Astrocyte (in vitro differentiated cells and primary cell): ENCODE measurements around the gene EPHB1. TPM values are rescaled to one million over a fixed set of nuclear protein-coding genes. Genes with fewer than 3 reads are reported as not detected.

Source experiments
- DNase-seq: peaks from one replicate; pipeline ENCODE4 v3.0.0-alpha.2; 2010; ENCODE audit warnings: low read depth
- FAIRE-seq: peaks from 2 replicates; lab custom pipeline; 2011; peaks lifted over from hg19 to GRCh38; lab: Jason Lieb, UNC
- H2AFZ ChIP-seq: 2 replicates; pipeline ENCODE4 v1.6.0; 2012; ENCODE audit warnings: low read depth, low read length, inconsistent platforms
- H3K27ac ChIP-seq: 2 replicates; pipeline ENCODE4 v1.5.1; 2011; ENCODE audit warnings: low read depth, low read length, inconsistent platforms
- H3K27me3 ChIP-seq: 2 replicates; pipeline ENCODE4 v1.6.0; 2011; ENCODE audit warnings: low read length, inconsistent platforms; ENCODE audit not compliant: insufficient read depth
- H3K36me3 ChIP-seq: 2 replicates; pipeline ENCODE4 v1.5.1; 2011; ENCODE audit warnings: low read length, inconsistent platforms; ENCODE audit not compliant: insufficient read depth
- H3K4me1 ChIP-seq: 2 replicates; pipeline ENCODE4 v1.5.1; 2011; ENCODE audit warnings: low read length, inconsistent platforms; ENCODE audit not compliant: insufficient read depth
- H3K4me2 ChIP-seq: 2 replicates; pipeline ENCODE4 v1.6.0; 2012; ENCODE audit warnings: low read length, inconsistent platforms
- H3K4me3 ChIP-seq: 2 replicates; pipeline ENCODE4 v1.5.1; 2011; ENCODE audit warnings: low read depth, mild to moderate bottlenecking, low read length, inconsistent platforms; ENCODE audit not compliant: insufficient read depth
- H3K79me2 ChIP-seq: 2 replicates; pipeline ENCODE4 v1.6.0; 2012; ENCODE audit warnings: mild to moderate bottlenecking, low read length, inconsistent platforms; ENCODE audit not compliant: insufficient read depth
- H3K9ac ChIP-seq: 2 replicates; pipeline ENCODE4 v1.6.0; 2012; ENCODE audit warnings: mild to moderate bottlenecking, low read length, inconsistent platforms
- H3K9me3 ChIP-seq: 2 replicates; pipeline ENCODE4 v1.5.1; 2012; ENCODE audit warnings: low read depth, mild to moderate bottlenecking, low read length, inconsistent platforms; ENCODE audit not compliant: insufficient read depth
- H4K20me1 ChIP-seq: 2 replicates; pipeline ENCODE4 v1.6.0; 2012; ENCODE audit warnings: low read length, inconsistent platforms; ENCODE audit not compliant: insufficient read depth
- H3K27ac Mint-ChIP-seq: one replicate; pipeline ENCODE4 v1.8.0; 2021; ENCODE audit warnings: mild to moderate bottlenecking, mixed read lengths; ENCODE audit not compliant: unreplicated experiment
- H3K27me3 Mint-ChIP-seq: one replicate; pipeline ENCODE4 v1.8.0; 2021; ENCODE audit warnings: low read depth, mixed read lengths; ENCODE audit not compliant: unreplicated experiment
- H3K36me3 Mint-ChIP-seq: one replicate; pipeline ENCODE4 v1.8.0; 2021; ENCODE audit warnings: low read depth, mixed read lengths; ENCODE audit not compliant: unreplicated experiment
- H3K4me1 Mint-ChIP-seq: one replicate; pipeline ENCODE4 v1.8.0; 2021; ENCODE audit warnings: low read depth, mixed read lengths; ENCODE audit not compliant: unreplicated experiment
- H3K4me3 Mint-ChIP-seq: one replicate; pipeline ENCODE4 v1.8.0; 2021; ENCODE audit warnings: mild to moderate bottlenecking, moderate library complexity, mixed read lengths; ENCODE audit not compliant: unreplicated experiment
- H3K9me3 Mint-ChIP-seq: one replicate; pipeline ENCODE4 v1.8.0; 2021; ENCODE audit warnings: mild to moderate bottlenecking, mixed read lengths; ENCODE audit not compliant: unreplicated experiment
- CTCF ChIP-seq: IDR thresholded peaks from 2 replicates; pipeline ENCODE4 v1.5.1; 2011; ENCODE audit warnings: low read depth, mild to moderate bottlenecking, inconsistent platforms, low read length, moderate library complexity; ENCODE audit not compliant: insufficient read depth
- EZH2 ChIP-seq: IDR thresholded peaks from 2 replicates; pipeline ENCODE4 v1.6.1; 2012; ENCODE audit warnings: mild to moderate bottlenecking, low read length, inconsistent platforms; ENCODE audit not compliant: insufficient read depth
- total RNA-seq: library from RNA; stranded (reverse); gene quantifications from 2 replicates; pipeline ENCODE4 v1.2.1, GENCODE V29; 2021

EPHB1 gene
- total RNA-seq, 1 donor from 2014 or later, result 4.1 TPM

- Histone ChIP-seq H3K4me3 (no peak overlapping the region), H3K36me3 (no peaks in the 10 kb centered on the region), H2AFZ (no peak overlapping the region), H4K20me1 (no peaks in the 10 kb centered on the region), H3K27me3 (no peaks in the 10 kb centered on the region), H3K4me1 (no peaks in the 10 kb centered on the region), H3K27ac (no peak overlapping the region), H3K9ac (no peak overlapping the region), H3K79me2 (no peaks in the 10 kb centered on the region), H3K4me2 (no peak overlapping the region), H3K9me3 (peaks cover 3% of the 10 kb centered on the region)
- no peak overlapping the region for H3K4me3 Mint-ChIP-seq
- no peak overlapping the region for H3K27ac Mint-ChIP-seq
- peaks cover 30% of the 10 kb centered on the region for H3K27me3 Mint-ChIP-seq
- H3K9me3 Mint-ChIP-seq, result peaks cover 10% of the 10 kb centered on the region
- TF ChIP-seq EZH2 (no peak), CTCF (no peak)
- DNase-seq (no peak), FAIRE-seq (no peak)
- H3K36me3 Mint-ChIP-seq, result no peaks in the 10 kb centered on the region
- H3K4me1 Mint-ChIP-seq, result no peaks in the 10 kb centered on the region
Measured at GRCh38 chr3:134895181-134895580, 100.1 kb downstream of the EPHB1 start.

GRCh38 chr3:134896141-134896540 is 101.1 kb downstream of the EPHB1 start:
- TF ChIP-seq EZH2 (no peak), CTCF (no peak)
- no peaks in the 10 kb centered on the region for H3K36me3 ChIP-seq
- no peak overlapping the region for H3K4me2 ChIP-seq
- no peaks in the 10 kb centered on the region for H3K79me2 ChIP-seq
- Mint-ChIP-seq H3K4me3 (no peak overlapping the region), H3K4me1 (no peaks in the 10 kb centered on the region), H3K27ac (no peak overlapping the region), H3K9me3 (peaks cover 10% of the 10 kb centered on the region), H3K36me3 (no peaks in the 10 kb centered on the region), H3K27me3 (peaks cover 30% of the 10 kb centered on the region)
- H2AFZ ChIP-seq, result no peak overlapping the region
- peaks cover 3% of the 10 kb centered on the region for H4K20me1 ChIP-seq
- no peaks in the 10 kb centered on the region for H3K27me3 ChIP-seq
- DNase-seq, result no peak
- H3K9me3 ChIP-seq, result peaks cover 3% of the 10 kb centered on the region
- no peak overlapping the region for H3K9ac ChIP-seq
- FAIRE-seq, result no peak
- no peak overlapping the region for H3K4me3 ChIP-seq
- no peak overlapping the region for H3K27ac ChIP-seq
- H3K4me1 ChIP-seq, result no peaks in the 10 kb centered on the region

GRCh38 chr3:134896696-134897095 is 101.6 kb downstream of the EPHB1 start:
- no peak overlapping the region for H3K27ac ChIP-seq
- DNase-seq (no peak), FAIRE-seq (no peak)
- peaks cover 3% of the 10 kb centered on the region for H3K9me3 ChIP-seq
- Mint-ChIP-seq H3K4me3 (no peak overlapping the region), H3K27me3 (peaks cover 33% of the 10 kb centered on the region), H3K9me3 (peaks cover 10% of the 10 kb centered on the region), H3K36me3 (no peaks in the 10 kb centered on the region), H3K4me1 (no peaks in the 10 kb centered on the region), H3K27ac (no peak overlapping the region)
- H2AFZ ChIP-seq, result no peak overlapping the region
- H3K4me2 ChIP-seq, result no peak overlapping the region
- peaks cover 3% of the 10 kb centered on the region for H4K20me1 ChIP-seq
- H3K4me3 ChIP-seq, result no peak overlapping the region
- H3K79me2 ChIP-seq, result no peaks in the 10 kb centered on the region
- no peak for TF ChIP-seq EZH2
- no peak for TF ChIP-seq CTCF
- no peaks in the 10 kb centered on the region for H3K36me3 ChIP-seq
- no peaks in the 10 kb centered on the region for H3K27me3 ChIP-seq
- no peaks in the 10 kb centered on the region for H3K4me1 ChIP-seq
- no peak overlapping the region for H3K9ac ChIP-seq
